Uterus (tissue), 4 donors: Measurements from ENCODE around the gene GREB1. TPM values are rescaled to one million over a fixed set of nuclear protein-coding genes. Genes with fewer than 3 reads are reported as not detected.
A peak's percentile ranks its signal among the peaks of the same experiment; 100 is the strongest.

Experiments
- DNase-seq, 2 donors: peaks; one replicate each; pipeline ENCODE4 v3.0.0-alpha.2; 2019 to 2020
- H3K27ac ChIP-seq, 2 donors: fragments of 200-600 bp; sonication (generic); 1 replicate in 1 of 2; 2 replicates in 1 of 2; pipeline ENCODE4 v1.5.1; 2016 to 2018
- H3K27me3 ChIP-seq, 2 donors: fragments of 200-600 bp; sonication (generic); one replicate each; pipeline ENCODE4 v1.5.1; 2018 to 2019; ENCODE audit warnings: control low read depth in 1 of 2
- H3K36me3 ChIP-seq, 2 donors: fragments of 200-600 bp; sonication (generic); one replicate each; pipeline ENCODE4 v1.5.1; 2019; ENCODE audit warnings: control low read depth in 1 of 2
- H3K4me1 ChIP-seq, 2 donors: fragments of 200-600 bp; sonication (generic); one replicate each; pipeline ENCODE4 v1.5.1; 2018 to 2019; ENCODE audit warnings: control low read depth in 1 of 2
- H3K4me3 ChIP-seq, 2 donors: fragments of 200-600 bp; sonication (generic); 1 replicate in 1 of 2; 2 replicates in 1 of 2; pipeline ENCODE4 v1.5.1; 2018 to 2019; ENCODE audit warnings: mild to moderate bottlenecking in 1 of 2
- H3K9me3 ChIP-seq, 2 donors: fragments of 200-600 bp; sonication (generic); one replicate each; pipeline ENCODE4 v1.5.1; 2019; ENCODE audit warnings: control low read depth in 1 of 2
- CTCF ChIP-seq, 4 experiments: fragments of 200-600 bp in 2 of 4; fragments of 450-650 bp in 2 of 4; sonication (generic) in 2 of 4; IDR thresholded peaks; one replicate each; pipeline ENCODE4 v1.5.1; 2016 to 2019; ENCODE audit warnings: antibody characterized with exemption in 4 of 4, mild to moderate bottlenecking in 2 of 4, moderate library complexity in 1 of 4
- POLR2A ChIP-seq, 2 donors: fragments of 450-650 bp; IDR thresholded peaks; one replicate each; pipeline ENCODE4 v1.6.1; 2016; ENCODE audit warnings: antibody characterized with exemption in 2 of 2, mild to moderate bottlenecking in 1 of 2, moderate library complexity in 1 of 2
- intact Hi-C: fragments of 100-400 bp; cut with DNase I; formaldehyde crosslinking; loops from one replicate; pipeline ENCODE4 v1.15.1; 2023; ENCODE audit warnings: low total_unique reads
- total RNA-seq, 4 donors: library from RNA; depleted of rRNA in 3 of 4; stranded (reverse); fragments of >200 nt in 3 of 4; gene quantifications; one replicate each; pipeline versions ENCODE4 v1.1.0 to v1.2.4, GENCODE V29; 2014 to 2023
- donor health status: DM: yes; HTN: yes; CAD: no.

Gene GREB1
- total RNA-seq, 4 donors from 2014 or later = 20.3 to 166 (median 78.8) TPM

DNA sequence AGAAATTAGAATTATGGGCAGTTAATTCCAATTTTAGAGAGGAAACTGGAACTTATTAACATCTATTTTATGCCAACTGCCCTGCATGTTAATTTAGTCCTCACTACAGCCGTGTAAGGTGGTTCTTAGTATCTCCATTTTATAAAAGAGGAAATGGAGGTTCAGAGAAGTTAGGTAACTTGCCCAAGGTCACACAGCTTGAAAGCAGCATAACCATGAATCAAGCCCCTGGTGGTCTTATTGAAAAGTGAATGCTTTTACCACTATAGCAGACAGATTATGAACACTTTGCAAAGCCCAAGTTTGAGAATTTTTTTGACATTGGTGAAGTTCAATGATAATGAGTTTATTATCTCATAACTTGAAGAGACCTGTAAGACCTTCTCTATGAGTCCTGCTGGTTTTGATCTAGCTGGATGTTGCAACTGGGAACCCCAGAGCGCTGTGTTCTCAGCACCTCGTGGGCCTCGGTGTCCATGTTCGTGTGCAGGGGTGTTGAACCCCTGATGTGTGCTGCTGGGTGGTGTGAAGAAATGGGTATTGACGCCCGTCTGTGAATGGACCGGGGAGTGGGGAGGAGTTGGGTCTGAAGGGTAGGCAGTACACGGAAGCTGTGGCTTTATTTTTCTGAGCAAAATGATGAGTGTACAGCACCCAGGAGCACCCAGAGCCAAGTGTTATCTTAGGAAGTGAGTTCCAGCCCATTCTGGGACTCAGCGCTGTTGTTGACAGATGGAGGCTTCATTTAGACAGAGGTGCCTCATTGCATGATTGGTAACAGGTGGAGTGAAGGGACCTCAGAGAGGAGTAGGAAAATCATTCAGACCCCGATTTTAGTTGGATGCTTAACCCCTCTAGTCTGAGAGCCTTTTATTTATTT is 9.7 kb downstream of the GREB1 start:
- Histone ChIP-seq H3K27ac (peak overlapping the region; percentile 73 to 91), H3K36me3 (no peaks in the 10 kb centered on the region), H3K4me3 (peak overlapping the region; percentile 30 to 37), H3K9me3 (no peaks in the 10 kb centered on the region), H3K4me1 (no peaks in the 10 kb centered on the region), H3K27me3 (no peaks in the 10 kb centered on the region)
- intact Hi-C loops = no loop called here
- TF ChIP-seq POLR2A (IDR thresholded peaks at IDR 0.05) (no peak), CTCF (IDR thresholded peaks at IDR 0.05) (no peak)
- no peak for DNase-seq

DNA sequence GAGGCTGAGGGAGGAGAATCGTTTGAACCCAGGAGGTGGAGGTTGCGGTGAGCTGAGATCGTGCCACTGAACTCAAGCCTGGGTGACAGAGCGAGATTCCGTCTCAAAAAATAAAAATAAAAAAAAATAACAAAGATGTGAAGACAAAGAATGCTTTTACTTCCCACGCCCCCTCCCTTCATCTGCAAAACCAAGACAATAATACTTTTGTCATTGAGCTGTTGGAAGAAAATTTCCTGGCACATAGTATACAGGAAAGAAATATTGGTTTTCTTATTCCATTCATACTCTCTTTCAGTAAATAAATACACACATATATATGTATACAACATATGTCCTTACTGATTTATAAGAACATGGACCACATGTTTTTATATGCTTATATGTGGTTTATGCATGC is 12.2 kb downstream of the GREB1 start:
- no peaks in the 10 kb centered on the region for H3K36me3 ChIP-seq
- H3K27me3 ChIP-seq = no peaks in the 10 kb centered on the region
- H3K4me1 ChIP-seq = no peaks in the 10 kb centered on the region
- no peak for TF ChIP-seq POLR2A (IDR thresholded peaks at IDR 0.05)
- no peak for TF ChIP-seq CTCF (IDR thresholded peaks at IDR 0.05)
- no peak overlapping the region for H3K27ac ChIP-seq
- H3K4me3 ChIP-seq = no peak overlapping the region
- no peak for DNase-seq
- H3K9me3 ChIP-seq = no peaks in the 10 kb centered on the region
- intact Hi-C loops = no loop called here

DNA sequence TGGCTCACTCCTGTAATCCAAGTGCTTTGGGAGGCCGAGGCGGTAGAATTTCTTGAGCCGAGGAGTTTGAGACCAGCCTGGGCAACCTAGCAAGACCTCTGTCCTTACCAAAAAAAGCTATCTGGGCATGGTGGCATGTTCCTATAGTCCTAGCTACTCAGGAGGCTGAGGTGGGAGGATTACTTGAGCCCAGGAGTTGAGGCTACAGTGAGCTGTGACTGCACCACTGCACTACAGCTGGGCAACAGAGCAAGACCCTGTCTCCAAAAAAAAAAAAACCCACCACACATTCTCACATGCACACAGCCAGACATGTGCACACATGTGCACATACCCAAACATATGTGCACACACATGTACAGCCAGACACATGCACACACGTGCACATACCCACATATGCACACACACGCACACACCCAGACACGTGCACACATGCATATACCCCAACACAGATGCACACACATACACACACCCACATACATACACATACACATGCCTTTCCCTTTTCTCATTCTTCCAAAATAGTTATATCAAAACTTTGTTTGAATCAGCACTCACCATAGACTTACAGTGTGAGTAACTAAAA is 14.2 kb downstream of the GREB1 start:
- intact Hi-C loops = no loop called here
- Histone ChIP-seq H3K4me1 (no peaks in the 10 kb centered on the region), H3K36me3 (no peaks in the 10 kb centered on the region), H3K27me3 (no peaks in the 10 kb centered on the region), H3K27ac (no peak overlapping the region), H3K4me3 (no peak overlapping the region), H3K9me3 (no peaks in the 10 kb centered on the region)
- DNase-seq = no peak
- TF ChIP-seq CTCF (IDR thresholded peaks at IDR 0.05) (no peak), POLR2A (IDR thresholded peaks at IDR 0.05) (no peak)

GRCh38 chr2:11550302-11550701 is 16.5 kb downstream of the GREB1 start:
- H3K9me3 ChIP-seq = no peaks in the 10 kb centered on the region
- no peak overlapping the region for H3K27ac ChIP-seq
- intact Hi-C loops = no loop called here
- H3K4me1 ChIP-seq = peaks cover 0 to 5% of the 10 kb centered on the region in 2 donors
- DNase-seq = no peak
- H3K4me3 ChIP-seq = no peak overlapping the region
- no peak for TF ChIP-seq CTCF (IDR thresholded peaks at IDR 0.05)
- no peak for TF ChIP-seq POLR2A (IDR thresholded peaks at IDR 0.05)
- H3K36me3 ChIP-seq = no peaks in the 10 kb centered on the region
- H3K27me3 ChIP-seq = no peaks in the 10 kb centered on the region

GRCh38 chr2:11550901-11551568 is 17.2 kb downstream of the GREB1 start:
- H3K36me3 ChIP-seq = no peaks in the 10 kb centered on the region
- TF ChIP-seq CTCF (IDR thresholded peaks at IDR 0.05) (no peak), POLR2A (IDR thresholded peaks at IDR 0.05) (no peak)
- H3K27ac ChIP-seq = no peak overlapping the region
- H3K4me1 ChIP-seq = peaks cover 0 to 5% of the 10 kb centered on the region in 2 donors
- H3K9me3 ChIP-seq = no peaks in the 10 kb centered on the region
- no peaks in the 10 kb centered on the region for H3K27me3 ChIP-seq
- no peak overlapping the region for H3K4me3 ChIP-seq
- intact Hi-C loops = no loop called here
- DNase-seq = no peak
